Memory B cell (primary cell): Measurements from ENCODE around the gene SH3D19.
"Not testable (repeated sequence)": the region's sequence is repeated elsewhere in the genome, so short reads cannot be mapped to it uniquely, and the experiment has no call there.

Source experiments
- ATAC-seq: fragments of 150-1000 bp; cut with Tn5 transposase; 2 replicates; pipeline ENCODE4 v1.10.0; 2021; ENCODE audit warnings: low read depth, mild to moderate bottlenecking, moderate library complexity
- DNase-seq, 2 donors: peaks; one replicate each; pipeline ENCODE4 v3.0.0; 2022; ENCODE audit warnings: low spot score in 2 of 2
- H3K27ac Mint-ChIP-seq: one replicate; pipeline ENCODE4 v1.8.0; 2022; ENCODE audit warnings: mild to moderate bottlenecking, moderate library complexity, mixed read lengths
- H3K27me3 Mint-ChIP-seq: one replicate; pipeline ENCODE4 v1.8.0; 2022; ENCODE audit warnings: mixed read lengths
- H3K36me3 Mint-ChIP-seq: one replicate; pipeline ENCODE4 v1.8.0; 2022; ENCODE audit warnings: mild to moderate bottlenecking, mixed read lengths
- H3K4me1 Mint-ChIP-seq: one replicate; pipeline ENCODE4 v1.8.0; 2022; ENCODE audit warnings: mixed read lengths
- H3K4me3 Mint-ChIP-seq: one replicate; pipeline ENCODE4 v1.8.0; 2022; ENCODE audit warnings: mild to moderate bottlenecking, moderate library complexity, mixed read lengths
- H3K9me3 Mint-ChIP-seq: one replicate; pipeline ENCODE4 v1.8.0; 2022; ENCODE audit warnings: mixed read lengths

Gene SH3D19

DNA sequence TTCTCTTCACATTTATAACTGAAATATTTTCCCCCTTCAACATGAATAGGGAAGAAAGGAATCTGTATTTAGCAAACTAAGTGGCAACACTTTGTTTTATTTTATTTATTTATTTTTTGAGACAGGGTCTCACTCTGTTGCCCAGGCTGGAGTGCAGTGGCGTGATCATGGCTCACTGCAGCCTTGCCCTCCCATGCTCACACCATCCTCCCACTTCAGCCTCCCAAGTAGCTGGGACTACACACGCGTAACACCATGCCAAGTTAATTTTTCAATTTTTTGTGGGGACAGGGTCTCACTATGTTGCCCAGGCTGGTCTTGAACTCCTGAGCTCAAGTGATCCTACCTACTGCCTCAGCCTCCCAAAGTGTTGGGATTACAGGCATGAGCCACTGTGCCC lies 189.4 kb downstream of the SH3D19 start:
- not testable (repeated sequence) for DNase-seq, H3K27ac Mint-ChIP-seq, ATAC-seq, H3K4me3 Mint-ChIP-seq, H3K27me3 Mint-ChIP-seq, H3K9me3 Mint-ChIP-seq, H3K4me1 Mint-ChIP-seq, H3K36me3 Mint-ChIP-seq

DNA sequence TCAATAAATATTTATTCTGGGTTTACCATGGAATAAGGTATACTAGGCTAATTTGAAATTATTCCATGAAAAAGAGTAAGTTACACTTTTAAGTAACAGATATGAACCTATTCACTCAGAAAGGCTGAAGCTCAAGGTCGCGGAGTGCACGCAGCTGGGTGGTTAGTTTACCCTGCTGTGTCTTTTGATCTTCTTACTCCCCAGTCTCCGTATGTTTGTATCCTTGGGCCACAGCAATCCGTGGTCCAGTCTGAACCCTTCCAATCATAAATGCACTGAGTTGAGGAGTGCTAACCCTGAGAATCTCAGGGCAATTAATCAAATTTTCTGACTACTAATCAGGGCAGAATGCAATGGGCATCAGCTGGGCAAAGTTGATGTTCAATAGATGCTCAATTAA lies 192.1 kb downstream of the SH3D19 start:
- no peak for ATAC-seq
- Mint-ChIP-seq H3K27me3 (peaks cover 2% of the 10 kb centered on the region), H3K27ac (no peak overlapping the region), H3K36me3 (no peaks in the 10 kb centered on the region), H3K4me3 (no peak overlapping the region), H3K4me1 (no peaks in the 10 kb centered on the region), H3K9me3 (no peaks in the 10 kb centered on the region)
- no peak for DNase-seq

GRCh38 chr4:151129796-151130195 lies 195.6 kb downstream of the SH3D19 start:
- Mint-ChIP-seq H3K36me3 (peaks cover 2% of the 10 kb centered on the region), H3K27ac (no peak overlapping the region), H3K27me3 (peaks cover 2% of the 10 kb centered on the region), H3K4me3 (no peak overlapping the region), H3K9me3 (no peaks in the 10 kb centered on the region), H3K4me1 (no peaks in the 10 kb centered on the region)
- ATAC-seq (no peak), DNase-seq (no peak)

DNA sequence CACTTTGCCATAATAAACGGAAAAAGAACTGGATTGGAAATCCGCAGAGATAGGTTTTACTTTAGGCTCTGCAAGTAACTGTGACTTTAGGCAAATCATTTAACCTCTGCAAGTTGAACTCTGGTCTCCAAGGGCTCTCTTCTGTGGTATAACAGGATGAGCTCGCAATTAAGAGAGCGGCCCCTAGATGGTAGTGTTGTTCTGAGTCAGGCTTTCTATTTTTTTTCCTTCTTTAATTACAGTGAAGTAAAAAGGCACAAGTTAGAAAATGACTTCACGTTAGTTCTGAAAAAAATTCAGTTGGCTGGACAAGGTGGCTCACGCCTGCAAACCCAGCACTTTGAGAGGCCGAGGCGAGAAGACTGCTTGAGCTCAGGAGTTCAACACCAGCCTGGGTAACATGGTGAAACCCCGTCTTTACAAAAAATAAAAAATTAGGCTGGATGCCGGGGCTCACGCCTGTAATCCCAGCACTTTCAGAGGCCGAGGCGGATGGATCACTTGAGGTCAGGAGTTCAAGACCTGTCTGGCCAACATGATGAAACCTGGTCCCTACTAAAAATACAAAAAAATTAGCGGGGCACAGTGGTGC lies 207.9 kb downstream of the SH3D19 start:
- Mint-ChIP-seq H3K27ac (no peak overlapping the region), H3K4me1 (peaks cover 4% of the 10 kb centered on the region), H3K4me3 (no peak overlapping the region), H3K27me3 (no peaks in the 10 kb centered on the region), H3K9me3 (no peaks in the 10 kb centered on the region), H3K36me3 (no peaks in the 10 kb centered on the region)
- peak; percentile 44 to 47 for DNase-seq
- ATAC-seq: peak; percentile 97

- H3K27me3 Mint-ChIP-seq: no peaks in the 10 kb centered on the region
- no peak overlapping the region for H3K27ac Mint-ChIP-seq
- peaks cover 4% of the 10 kb centered on the region for H3K4me1 Mint-ChIP-seq
These were observed 210.4 kb downstream of the SH3D19 start for GRCh38 chr4:151114986-151115385.

GRCh38 chr4:151114338-151114737 lies 211.1 kb downstream of the SH3D19 start:
- no peaks in the 10 kb centered on the region for H3K27me3 Mint-ChIP-seq
- no peak overlapping the region for H3K27ac Mint-ChIP-seq
- DNase-seq: no peak
- no peaks in the 10 kb centered on the region for H3K9me3 Mint-ChIP-seq
- H3K36me3 Mint-ChIP-seq: no peaks in the 10 kb centered on the region
- ATAC-seq: no peak
- H3K4me3 Mint-ChIP-seq: no peak overlapping the region
- H3K4me1 Mint-ChIP-seq: peaks cover 4% of the 10 kb centered on the region

More at GRCh38 chr4:151114986-151115385, 210.4 kb downstream of the SH3D19 start:
- Mint-ChIP-seq H3K9me3 (no peaks in the 10 kb centered on the region), H3K36me3 (no peaks in the 10 kb centered on the region), H3K4me3 (no peak overlapping the region)
- DNase-seq (no peak), ATAC-seq (no peak)

DNA sequence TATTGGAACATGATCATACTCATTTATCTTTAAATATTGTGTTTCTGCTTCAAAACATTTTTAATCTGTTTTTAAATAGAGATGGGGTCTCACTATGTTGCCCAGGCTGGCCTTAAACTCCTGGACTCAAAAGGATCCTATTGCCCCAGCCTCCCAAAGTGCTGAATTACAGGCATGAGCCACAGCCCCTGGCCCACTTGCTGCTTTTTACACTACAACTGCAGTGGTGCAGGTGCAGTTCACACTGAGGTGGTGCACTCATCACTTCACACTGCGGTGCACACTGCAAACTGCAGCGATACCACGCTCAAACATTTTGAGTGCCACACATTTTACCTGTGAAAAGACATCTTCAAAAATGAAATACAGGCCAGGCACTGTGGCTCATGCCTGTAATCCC lies 215.2 kb downstream of the SH3D19 start:
- H3K27ac Mint-ChIP-seq: no peak overlapping the region
- no peak overlapping the region for H3K4me3 Mint-ChIP-seq
- no peak for DNase-seq
- no peaks in the 10 kb centered on the region for H3K27me3 Mint-ChIP-seq
- H3K4me1 Mint-ChIP-seq: peaks cover 3% of the 10 kb centered on the region
- H3K36me3 Mint-ChIP-seq: peaks cover 10% of the 10 kb centered on the region
- ATAC-seq: no peak
- H3K9me3 Mint-ChIP-seq: no peaks in the 10 kb centered on the region

DNA sequence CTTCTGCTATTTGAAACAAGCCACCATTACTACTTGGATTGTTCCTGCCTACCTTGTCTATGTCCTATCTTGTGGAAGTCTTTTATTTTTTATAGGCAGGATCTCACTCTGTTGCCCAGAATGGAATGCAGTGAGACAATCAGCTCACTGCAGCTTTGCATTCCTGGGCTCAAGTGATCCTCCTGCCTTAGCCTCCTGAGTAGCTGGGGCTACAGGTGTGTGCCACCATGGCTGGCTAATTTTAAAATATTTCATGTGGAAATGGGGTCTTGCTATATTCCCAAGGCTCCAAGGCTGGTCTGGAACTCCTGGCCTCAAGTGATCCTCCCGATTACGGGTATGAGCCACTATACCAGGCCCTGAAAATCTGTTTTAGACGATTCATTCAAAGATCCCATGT lies 218.3 kb downstream of the SH3D19 start:
- Mint-ChIP-seq H3K4me3 (no peak overlapping the region), H3K36me3 (peaks cover 21% of the 10 kb centered on the region), H3K9me3 (no peaks in the 10 kb centered on the region), H3K27me3 (no peaks in the 10 kb centered on the region), H3K27ac (peak overlapping the region; percentile 41), H3K4me1 (peaks cover 6% of the 10 kb centered on the region)
- DNase-seq (no peak), ATAC-seq (no peak)

DNA sequence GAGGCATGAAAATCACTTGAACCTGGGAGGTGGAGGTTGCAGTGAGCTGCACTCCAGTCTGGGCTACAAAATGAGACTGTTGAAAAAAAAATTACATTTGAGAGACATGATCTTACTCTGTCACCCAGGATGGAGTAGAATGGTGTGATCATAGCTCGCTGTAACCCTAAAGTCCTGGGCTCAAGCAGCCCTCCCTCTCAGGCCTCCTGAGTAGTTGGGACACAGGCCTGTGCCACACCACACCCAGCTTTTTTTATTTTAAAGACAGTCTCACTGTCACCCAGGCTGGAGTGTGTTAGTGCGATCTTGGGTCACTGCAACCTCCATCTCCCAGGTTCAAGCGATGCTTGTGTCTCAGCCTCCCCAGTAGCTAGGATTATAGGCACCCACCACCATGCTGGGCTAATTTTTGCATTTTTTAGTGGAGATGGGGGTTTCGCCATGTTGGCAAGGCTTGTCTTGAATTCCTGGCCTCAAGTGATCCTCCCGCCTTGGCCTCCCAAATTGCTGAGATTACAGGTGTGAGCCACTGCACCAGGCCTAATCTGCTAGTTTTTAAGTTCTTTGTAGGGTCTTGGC lies 219.9 kb downstream of the SH3D19 start:
- Mint-ChIP-seq H3K27ac (no peak overlapping the region), H3K27me3 (no peaks in the 10 kb centered on the region), H3K4me1 (peaks cover 14% of the 10 kb centered on the region), H3K4me3 (no peak overlapping the region), H3K9me3 (no peaks in the 10 kb centered on the region), H3K36me3 (peaks cover 29% of the 10 kb centered on the region)
- no peak for ATAC-seq
- DNase-seq: no peak

DNA sequence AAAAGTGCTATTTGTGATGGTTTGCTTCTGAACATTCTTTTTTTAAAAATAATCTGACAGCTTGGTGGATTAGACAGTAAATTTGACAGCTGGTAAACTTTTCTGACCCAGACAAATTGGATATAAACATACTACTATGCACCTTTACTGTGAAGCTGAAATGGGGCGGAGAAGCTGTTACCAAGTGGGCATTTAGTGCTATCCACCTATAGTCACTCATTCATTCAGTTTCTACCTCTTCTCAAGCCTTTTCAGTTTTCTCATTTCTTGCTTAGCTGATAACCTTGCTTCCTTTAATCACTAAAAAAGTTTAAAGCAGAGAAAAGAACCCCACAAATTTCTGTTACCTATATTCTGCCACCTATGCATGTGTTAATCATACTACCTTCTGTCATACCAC lies 220.8 kb downstream of the SH3D19 start:
- Mint-ChIP-seq H3K4me1 (peaks cover 20% of the 10 kb centered on the region), H3K27ac (no peak overlapping the region), H3K4me3 (no peak overlapping the region), H3K27me3 (no peaks in the 10 kb centered on the region), H3K36me3 (peaks cover 31% of the 10 kb centered on the region), H3K9me3 (no peaks in the 10 kb centered on the region)
- ATAC-seq (no peak), DNase-seq (no peak)

GRCh38 chr4:151103758-151104157 lies 221.6 kb downstream of the SH3D19 start:
- Mint-ChIP-seq H3K27me3 (no peaks in the 10 kb centered on the region), H3K9me3 (no peaks in the 10 kb centered on the region), H3K36me3 (peaks cover 31% of the 10 kb centered on the region), H3K4me3 (no peak overlapping the region), H3K4me1 (peaks cover 20% of the 10 kb centered on the region), H3K27ac (peak overlapping the region; percentile 41)
- DNase-seq: no peak
- no peak for ATAC-seq

GRCh38 chr4:151100531-151100930 lies 224.9 kb downstream of the SH3D19 start:
- Mint-ChIP-seq H3K4me1 (peaks cover 21% of the 10 kb centered on the region), H3K9me3 (no peaks in the 10 kb centered on the region), H3K27ac (peak overlapping the region; percentile 96), H3K36me3 (peaks cover 21% of the 10 kb centered on the region), H3K4me3 (peak overlapping the region; percentile 96), H3K27me3 (no peaks in the 10 kb centered on the region)
- ATAC-seq (no peak), DNase-seq (no peak)

DNA sequence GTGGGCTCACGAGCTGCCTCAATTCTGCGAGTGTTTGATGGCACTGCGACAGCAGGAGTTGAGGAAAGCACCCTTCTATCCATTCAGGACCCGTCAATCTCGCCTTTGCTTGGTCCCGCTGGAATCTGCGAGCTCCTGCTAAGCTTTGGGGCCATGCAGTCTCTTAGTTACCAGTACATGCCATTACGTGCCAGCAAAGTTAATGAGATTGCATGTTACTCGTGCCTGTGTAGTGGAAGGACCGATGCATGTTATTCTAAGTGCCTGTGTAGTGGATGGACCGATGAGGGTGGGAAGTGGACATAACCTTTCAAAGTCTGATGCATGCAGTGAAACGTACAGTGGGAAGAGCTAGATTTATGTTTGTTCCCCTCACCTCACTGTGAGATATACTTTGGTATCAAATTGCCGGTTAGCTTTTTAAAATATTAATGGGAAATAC lies 225.4 kb downstream of the SH3D19 start:
- peak overlapping the region; percentile 96 for H3K4me3 Mint-ChIP-seq
- H3K27me3 Mint-ChIP-seq: peaks cover 2% of the 10 kb centered on the region
- DNase-seq (no peak), ATAC-seq (no peak)
- peak overlapping the region; percentile 96 for H3K27ac Mint-ChIP-seq
- H3K9me3 Mint-ChIP-seq: peaks cover 2% of the 10 kb centered on the region
- peaks cover 20% of the 10 kb centered on the region for H3K36me3 Mint-ChIP-seq
- H3K4me1 Mint-ChIP-seq: peaks cover 21% of the 10 kb centered on the region

DNA sequence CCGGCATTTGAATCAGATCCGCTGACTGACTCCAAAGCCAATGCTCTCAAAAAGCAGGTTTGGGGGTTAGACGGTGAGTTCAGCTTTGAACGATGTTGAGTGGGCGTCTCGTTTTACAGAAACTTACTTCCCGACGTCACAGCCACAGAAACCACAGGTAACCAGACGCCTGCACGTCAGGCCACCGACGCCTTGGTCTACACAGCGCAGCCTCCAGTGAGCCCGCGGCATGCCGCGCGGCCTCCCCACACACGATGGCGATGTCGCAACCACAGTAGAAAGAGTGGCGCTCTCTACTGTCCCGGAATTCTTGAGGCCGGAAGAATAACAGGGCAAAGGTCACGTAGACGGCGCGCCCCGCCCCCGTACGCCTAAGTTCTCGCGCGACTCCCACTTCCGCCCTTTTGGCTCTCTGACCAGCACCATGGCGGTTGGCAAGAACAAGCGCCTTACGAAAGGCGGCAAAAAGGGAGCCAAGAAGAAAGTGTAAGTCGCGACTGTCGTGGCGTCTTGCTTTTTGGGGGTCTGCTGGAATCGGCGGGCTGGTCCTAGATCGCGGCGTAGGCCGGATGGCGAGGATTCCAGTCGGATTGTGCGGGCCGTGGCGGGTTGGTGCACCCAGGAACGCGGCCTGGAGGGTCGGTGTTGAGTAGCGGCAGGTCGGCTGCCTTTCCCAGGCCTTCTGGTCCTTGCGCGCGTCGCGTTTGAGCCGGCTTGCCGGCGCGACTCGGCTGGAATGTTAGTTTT lies 226.0 kb downstream of the SH3D19 start, which contains the start of gene RPS3A:
Gene RPS3A, plus strand, starts transcription at position 400 of the 747 bp plus-strand sequence. Its CDS starts 25 bp downstream, at position 425.
- peak; percentile 85 for ATAC-seq
- Mint-ChIP-seq H3K27me3 (peaks cover 2% of the 10 kb centered on the region), H3K9me3 (peaks cover 2% of the 10 kb centered on the region), H3K4me3 (peak within 1 kb of the TSS; percentile 96), H3K27ac (peak within 1 kb of the TSS; percentile 96), H3K4me1 (peaks cover 21% of the 10 kb centered on the region), H3K36me3 (peaks cover 18% of the 10 kb centered on the region)
- peak; percentile 99 for DNase-seq
